Activated T-cell treated with anti-CD3 and anti-CD28 coated beads for 1 hour (primary cell): ENCODE results near the gene HPSE2.
"Not testable (repeated sequence)": the region's sequence is repeated elsewhere in the genome, so short reads cannot be mapped to it uniquely, and the experiment has no call there.

ENCODE experiments used
- DNase-seq: peaks from one replicate; pipeline ENCODE4 v3.0.0-alpha.2; 2020; ENCODE audit warnings: low read depth

HPSE2 gene

GRCh38 chr10:98919899-98920298 lies 315.8 kb downstream of the HPSE2 start:
- no peak for DNase-seq

GRCh38 chr10:98917828-98918227 lies 317.8 kb downstream of the HPSE2 start:
- DNase-seq: no peak

DNA sequence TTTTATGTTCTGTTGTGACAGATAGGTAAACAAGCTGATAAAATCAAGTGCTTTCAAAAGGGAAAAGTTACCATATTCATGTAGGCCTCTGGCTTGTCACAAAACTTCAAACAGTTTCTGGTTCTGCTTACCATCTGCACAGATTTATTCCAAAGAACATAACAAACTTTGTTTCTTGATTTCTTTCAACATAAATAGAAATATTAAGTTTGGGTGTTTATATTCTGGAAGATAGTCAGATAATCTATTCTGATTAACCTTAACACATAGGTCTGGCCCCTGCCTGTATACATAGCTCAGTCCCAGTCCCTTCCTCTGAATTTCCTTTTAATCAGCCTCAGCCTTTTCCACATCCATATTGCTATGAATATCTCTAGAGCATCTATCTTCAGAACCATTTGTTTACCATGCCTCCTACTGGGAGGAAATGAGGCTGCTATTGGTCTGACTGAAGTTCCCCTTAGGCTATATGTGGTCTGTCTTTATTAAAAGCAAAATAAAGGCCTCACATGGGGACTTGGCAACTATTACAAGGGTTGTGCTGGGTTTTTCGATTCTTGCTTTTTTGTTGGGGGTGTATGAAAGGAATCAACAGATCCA lies 319.0 kb downstream of the HPSE2 start:
- DNase-seq: no peak

- DNase-seq: no peak
These were observed 319.7 kb downstream of the HPSE2 start for GRCh38 chr10:98915911-98916310.

DNA sequence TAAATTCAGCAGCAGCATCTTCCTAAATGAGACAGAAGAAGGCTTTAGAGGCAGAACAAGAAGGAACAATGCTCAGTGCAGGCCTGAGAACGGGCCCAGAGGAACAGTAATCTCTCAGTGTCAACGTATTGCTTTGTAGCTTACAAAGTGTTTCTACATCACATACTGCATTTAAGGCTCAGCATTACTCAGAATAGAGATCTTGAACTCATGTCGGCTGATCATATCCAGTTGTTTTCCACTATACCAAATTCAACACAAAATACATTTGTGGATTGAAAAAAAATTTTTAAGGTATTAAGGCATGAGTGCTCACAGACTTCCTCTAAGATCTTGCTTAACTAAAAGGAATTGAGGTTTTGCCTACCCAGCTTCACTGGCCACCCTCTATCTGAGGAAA lies 325.1 kb downstream of the HPSE2 start:
- no peak for DNase-seq

DNA sequence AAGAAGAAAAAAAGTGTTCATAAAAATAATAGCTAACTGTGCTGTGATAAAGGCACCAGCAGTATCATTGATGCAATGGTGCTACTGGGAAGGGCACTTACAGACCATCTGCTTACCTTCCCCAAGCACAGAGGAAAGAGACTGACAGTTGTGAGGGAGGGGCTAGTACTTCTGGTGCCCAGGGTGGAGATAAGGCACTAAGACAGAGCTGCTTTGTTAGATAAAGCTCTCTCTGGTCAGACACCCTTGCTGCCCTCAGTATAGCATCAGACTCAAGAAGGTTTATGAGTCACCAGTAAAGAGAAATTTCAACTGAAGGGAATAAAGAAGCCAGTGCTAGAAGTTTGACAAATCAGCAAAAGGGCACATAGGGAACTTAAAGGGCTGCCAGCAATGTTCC lies 325.6 kb downstream of the HPSE2 start:
- DNase-seq: no peak

DNA sequence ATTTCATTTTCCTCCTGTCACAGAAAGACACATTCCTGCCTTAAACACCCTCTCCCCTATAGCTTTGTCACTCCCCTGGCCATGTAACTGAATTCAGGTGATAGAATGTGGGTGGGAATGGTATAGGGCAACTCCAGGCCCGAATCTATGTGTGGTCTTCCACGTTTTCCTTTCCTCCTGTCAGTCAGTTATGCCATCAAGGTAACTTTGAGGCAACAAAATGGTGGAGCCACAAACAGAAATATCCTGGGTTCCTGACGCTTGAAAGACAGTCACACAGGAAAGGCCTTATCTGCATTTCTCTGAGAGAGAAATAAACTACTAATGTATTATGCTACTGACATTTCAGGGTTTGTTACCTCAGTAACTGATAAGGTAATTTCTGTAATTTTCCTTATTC lies 326.8 kb downstream of the HPSE2 start:
- DNase-seq: no peak

GRCh38 chr10:98908247-98908646 lies 327.4 kb downstream of the HPSE2 start:
- DNase-seq: not testable (repeated sequence)

- no peak for DNase-seq
These were observed 334.1 kb downstream of the HPSE2 start for GRCh38 chr10:98901441-98902110.

- DNase-seq: no peak
These were observed 336.6 kb downstream of the HPSE2 start for GRCh38 chr10:98899018-98899417.

GRCh38 chr10:98892523-98892922 lies 343.1 kb downstream of the HPSE2 start:
- no peak for DNase-seq

- no peak for DNase-seq
These were observed 349.0 kb downstream of the HPSE2 start for GRCh38 chr10:98886686-98887085.

GRCh38 chr10:98885378-98885777 lies 350.3 kb downstream of the HPSE2 start:
- DNase-seq: no peak

GRCh38 chr10:98881789-98882188 lies 353.9 kb downstream of the HPSE2 start:
- DNase-seq: no peak

DNA sequence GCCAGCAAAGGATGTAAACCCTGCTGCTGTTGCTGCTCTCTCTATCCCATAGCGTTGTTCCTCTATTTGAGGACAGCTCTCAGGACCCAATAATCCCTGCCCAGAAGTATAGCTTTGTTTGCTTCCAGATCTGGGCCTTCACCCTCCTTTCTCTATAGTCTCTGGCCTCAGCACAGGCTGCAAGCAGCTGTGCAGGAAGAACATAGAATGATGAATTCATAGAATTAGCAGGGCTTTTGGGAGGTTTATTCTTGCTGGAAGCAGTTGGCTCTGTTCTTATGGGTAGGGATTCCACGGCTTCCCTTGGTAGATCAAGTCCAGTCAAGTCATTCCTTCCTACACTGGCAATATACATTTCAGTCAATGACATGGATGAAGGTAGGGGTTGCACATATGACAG lies 354.7 kb downstream of the HPSE2 start:
- DNase-seq: no peak

DNA sequence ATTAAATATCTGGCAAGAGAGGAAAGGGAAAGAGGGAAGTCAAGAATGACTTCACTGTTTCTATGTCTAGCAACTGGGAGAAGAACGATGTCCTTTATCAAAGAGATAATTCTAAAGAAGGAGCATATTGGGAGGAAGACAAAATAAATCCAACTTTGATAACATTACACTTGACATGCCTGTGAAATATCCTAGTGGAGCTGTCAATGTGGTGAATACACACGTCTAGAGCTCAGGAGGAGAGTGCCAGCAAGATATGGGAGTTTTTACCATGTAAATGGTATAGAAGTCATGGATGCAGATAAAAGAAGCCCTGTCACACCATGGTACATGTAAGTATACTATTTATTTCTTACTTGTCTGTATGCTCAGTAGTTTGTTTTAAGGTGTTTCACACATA lies 356.7 kb downstream of the HPSE2 start:
- no peak for DNase-seq

GRCh38 chr10:98878418-98878817 lies 357.2 kb downstream of the HPSE2 start:
- no peak for DNase-seq

DNA sequence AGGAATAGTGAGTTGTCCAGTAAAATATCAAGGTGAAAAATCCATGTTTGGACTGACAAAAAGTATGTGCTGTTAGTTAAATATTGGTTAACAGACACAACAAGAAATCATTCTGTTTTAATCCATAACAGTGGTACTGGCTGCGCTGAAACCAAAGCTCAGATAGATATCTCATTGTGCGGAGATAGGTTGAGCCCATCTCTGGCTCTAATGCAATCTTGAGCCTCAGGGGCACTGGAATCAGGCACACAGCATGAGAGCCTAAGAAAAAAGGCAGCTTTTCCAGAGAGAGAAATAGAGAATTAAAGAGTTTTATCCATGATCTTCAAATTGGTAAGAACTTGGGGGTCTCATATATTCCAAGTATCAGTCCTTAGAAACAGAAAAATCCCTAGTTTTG lies 373.7 kb downstream of the HPSE2 start:
- no peak for DNase-seq

GRCh38 chr10:98858525-98858924 lies 377.1 kb downstream of the HPSE2 start:
- no peak for DNase-seq

GRCh38 chr10:98855403-98856189 lies 380.1 kb downstream of the HPSE2 start:
- no peak for DNase-seq

- no peak for DNase-seq
These were observed 383.0 kb downstream of the HPSE2 start for GRCh38 chr10:98852686-98853085.

DNA sequence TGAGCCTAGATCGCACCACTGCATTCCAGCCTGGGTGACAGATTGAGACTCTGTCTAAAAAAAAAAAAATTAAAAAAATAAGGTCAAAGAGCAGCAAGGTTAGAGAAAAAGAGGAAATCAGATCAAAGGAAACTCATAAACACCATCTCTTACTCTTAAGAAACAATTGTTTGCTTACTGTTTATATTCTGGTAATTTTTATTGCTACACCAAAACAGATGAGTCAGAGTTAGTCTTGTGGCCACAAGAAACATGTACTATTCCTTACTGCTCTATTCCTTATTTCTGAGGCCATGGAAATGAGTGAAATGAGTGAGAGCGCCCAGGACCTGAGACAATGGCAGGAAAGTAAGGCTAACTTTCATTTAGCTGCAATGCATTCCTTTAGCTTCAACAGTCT lies 387.3 kb downstream of the HPSE2 start:
- DNase-seq: no peak

GRCh38 chr10:98846787-98847186 lies 388.9 kb downstream of the HPSE2 start:
- no peak for DNase-seq
